GM18867 (cell line): Measurements from ENCODE around the gene VIL1.

Experiments
- ATAC-seq: cut with Tn5 transposase; IDR thresholded peaks from one replicate; pipeline ENCODE4 v1.9.1; 2021; ENCODE audit warnings: mild to moderate bottlenecking, moderate library complexity; ENCODE audit not compliant: unreplicated experiment

VIL1 gene

DNA sequence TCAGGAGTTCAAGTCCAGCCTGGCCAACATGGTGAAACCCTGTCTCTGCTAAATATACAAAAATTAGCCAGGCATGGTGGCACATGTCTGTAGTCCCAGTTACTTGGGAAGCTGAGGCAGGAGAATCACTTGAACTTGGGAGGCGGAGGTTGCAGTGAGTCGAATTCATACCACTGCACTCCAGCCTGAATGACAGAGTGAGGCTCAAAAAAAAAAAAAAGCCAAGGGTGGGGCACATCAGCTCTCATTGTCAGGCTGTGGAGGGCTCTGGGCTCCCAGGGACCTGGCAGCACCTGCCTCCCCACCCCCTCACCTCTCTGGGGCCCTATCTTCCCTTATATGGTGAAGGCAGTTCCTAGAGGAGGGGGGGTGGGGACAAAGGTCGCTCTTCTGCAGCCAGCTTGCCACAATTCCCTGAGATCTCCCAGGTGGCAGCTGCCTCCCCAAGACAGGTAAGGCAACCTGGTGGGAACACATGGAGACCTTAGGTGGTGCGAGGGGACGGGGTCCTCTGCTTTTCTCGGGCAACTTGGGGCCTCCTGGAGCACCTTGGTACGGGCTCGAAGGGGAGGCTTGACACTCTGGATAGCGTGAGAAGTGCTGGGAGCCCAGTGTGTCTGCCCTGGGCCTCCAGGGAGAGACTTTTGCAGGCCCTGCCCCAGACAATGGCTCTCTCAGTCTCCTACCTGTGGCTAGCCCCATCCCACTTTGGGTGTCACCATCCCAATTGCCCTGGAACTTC lies at the start of gene VIL1:
Gene VIL1 (plus strand): TSS at position 407 of the 742 bp plus-strand sequence. CDS start 4,656 bp downstream, outside the sequence.
- ATAC-seq: no peak

DNA sequence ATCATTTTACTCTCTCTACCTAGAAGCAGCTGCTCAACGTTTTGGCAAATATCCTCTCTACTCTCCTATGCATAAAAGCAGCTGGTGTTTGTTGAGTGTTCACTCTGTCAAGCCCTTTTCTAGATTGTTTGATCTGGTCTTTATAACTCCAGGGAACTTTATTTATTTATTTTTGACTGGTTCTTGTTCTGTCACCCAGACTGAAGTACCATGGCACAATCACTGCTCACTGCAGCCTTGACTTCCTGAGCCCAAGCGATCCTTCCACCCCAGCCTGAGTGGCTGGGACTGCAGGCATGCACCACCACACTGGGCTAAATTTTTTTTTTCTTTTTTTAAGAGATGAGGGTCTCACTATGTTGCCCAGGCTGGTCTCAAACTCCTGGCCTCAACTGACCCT lies 49.6 kb upstream of the VIL1 start:
- no peak for ATAC-seq

DNA sequence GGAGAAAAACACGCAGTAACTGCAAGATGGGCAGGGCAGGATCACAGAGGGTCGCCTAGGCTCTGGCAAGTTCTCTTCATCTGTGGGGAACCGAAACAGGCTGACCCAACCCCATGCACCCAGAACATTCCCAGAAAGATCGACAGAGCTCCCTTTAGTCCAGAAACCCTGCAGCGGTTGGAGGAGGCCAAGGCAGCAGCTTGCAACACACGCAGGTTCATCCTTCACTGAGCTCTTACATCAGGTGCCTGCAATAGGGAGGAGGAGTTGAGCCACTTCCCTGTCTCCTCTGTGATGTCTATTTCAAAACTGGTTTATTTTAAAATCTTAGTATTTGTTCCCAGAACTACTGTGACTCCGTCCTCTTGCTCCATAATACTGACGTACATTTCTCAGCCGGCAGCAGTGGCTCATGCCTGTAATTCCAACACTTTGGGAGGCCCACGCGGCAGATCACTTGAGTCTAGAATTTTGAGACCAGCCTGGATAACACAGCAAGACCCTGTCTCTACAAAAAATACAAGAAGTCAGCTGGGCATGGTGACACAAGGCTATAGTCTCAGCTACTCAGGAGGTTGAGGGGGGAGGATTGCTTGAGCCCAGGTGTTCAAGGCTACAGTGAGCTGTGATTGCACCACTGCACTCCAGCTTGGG lies 48.4 kb upstream of the VIL1 start:
- no peak for ATAC-seq

DNA sequence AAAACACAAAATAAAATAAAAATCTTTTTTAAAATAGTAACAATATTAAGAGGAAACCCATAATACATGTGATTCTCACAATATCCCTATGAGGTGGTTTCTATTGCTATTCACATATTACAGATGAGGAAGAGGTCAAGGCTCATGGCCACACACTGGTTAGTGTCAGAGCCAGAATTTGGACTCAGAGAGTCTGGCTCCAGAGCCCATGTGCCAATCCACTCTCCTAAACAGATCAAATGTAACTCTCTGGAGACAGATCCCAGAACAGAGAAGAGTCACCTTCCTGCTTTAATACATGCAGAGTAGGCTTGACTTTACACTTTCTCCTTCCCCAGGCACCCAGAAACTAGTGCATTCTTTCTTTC lies 47.0 kb upstream of the VIL1 start:
- ATAC-seq: no peak

DNA sequence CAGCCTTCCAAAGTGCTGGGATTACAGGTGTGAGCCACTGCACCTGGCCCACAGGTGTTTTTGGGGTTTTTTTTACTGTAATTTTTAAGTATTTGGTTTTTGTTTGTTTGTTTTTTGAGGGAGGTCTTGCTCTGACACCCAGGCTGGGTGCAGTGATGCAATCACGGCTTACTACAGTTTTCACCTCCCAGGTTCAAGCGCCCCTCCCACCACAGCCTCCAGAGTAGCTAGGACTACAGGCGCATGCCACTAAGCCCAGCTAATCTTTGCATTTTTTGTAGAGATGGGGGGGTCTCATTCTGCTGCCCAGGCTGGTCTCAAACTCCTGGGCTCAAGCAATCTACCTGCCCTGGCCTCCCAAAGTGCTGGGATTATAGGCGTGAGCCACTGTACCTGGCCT lies 44.1 kb upstream of the VIL1 start:
- ATAC-seq: no peak

DNA sequence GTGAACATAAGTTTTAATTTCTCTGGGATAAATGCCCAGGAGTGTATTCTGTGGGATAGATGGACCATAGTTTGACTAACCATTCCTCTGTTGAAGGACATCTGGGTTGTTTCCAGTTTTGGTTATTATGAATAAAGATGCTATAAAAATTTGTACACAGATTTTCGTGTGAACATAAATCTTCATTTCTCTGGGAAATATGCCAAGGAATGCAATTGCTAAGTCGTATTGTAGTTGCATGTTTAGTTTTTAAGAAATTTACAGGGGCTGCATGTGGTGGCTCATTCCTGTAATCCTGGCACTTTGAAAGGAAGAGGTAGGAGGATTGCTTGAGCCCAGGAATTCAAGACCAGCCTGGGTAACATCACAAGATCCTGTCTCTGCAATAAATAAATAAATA lies 43.7 kb upstream of the VIL1 start:
- no peak for ATAC-seq

DNA sequence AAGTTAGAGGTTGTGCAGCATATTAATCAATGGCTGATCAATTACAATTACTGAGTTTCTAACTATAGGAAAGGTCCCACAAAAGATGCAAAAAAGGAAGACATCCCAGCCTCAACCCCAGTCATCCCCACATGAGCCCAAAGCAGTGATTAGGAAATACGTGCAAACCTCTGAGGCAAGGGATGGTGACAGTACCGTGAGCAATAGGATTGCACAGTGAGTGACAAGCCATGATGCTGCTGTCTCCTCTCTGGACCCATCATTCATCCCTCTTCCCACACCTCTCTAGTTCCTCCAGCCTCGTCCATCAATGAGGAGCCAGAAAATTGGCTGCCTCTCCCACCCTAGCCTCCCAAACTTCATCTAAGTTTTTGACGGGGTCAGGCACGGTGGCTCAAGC lies 40.9 kb upstream of the VIL1 start:
- ATAC-seq: no peak

DNA sequence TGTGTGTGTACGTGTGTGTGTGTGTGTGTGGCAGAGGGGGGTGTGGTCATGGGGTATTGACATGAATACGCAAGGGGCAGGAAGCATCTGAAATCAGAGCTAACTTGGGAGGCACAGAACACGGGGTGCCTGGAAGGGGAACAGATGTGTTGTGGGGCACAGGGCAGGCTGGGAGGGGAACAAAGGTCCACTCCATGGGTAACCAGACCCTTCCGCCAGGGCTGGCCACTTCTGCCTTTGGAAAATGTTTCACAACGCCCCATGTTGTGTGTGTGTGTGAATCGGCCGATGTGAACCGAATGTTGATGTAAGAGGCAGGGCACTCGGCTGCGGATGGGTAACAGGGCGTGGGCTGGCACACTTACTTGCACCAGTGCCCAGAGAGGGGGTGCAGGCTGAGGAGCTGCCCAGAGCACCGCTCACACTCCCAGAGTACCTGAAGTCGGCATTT lies 37.0 kb upstream of the VIL1 start, which contains the start of gene SLC11A1:
Gene SLC11A1 (plus strand): TSS at position 358 of the 451 bp plus-strand sequence. CDS start 96 bp downstream, outside the sequence.
- ATAC-seq: no peak

DNA sequence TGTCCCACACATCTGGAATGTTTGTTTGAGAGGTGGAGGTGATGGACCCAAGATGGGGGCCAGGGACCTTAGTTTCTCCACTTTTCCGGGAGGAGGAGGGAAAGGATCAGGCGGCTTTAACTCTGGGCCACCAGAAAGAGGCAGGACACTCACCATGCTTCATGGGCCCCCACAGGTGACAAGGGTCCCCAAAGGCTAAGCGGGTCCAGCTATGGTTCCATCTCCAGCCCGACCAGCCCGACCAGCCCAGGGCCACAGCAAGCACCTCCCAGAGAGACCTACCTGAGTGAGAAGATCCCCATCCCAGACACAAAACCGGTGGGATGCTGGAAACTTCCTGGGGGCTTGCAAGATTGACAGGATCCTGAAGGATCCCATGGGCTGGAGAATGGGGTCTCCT lies 36.1 kb upstream of the VIL1 start:
- ATAC-seq: no peak

DNA sequence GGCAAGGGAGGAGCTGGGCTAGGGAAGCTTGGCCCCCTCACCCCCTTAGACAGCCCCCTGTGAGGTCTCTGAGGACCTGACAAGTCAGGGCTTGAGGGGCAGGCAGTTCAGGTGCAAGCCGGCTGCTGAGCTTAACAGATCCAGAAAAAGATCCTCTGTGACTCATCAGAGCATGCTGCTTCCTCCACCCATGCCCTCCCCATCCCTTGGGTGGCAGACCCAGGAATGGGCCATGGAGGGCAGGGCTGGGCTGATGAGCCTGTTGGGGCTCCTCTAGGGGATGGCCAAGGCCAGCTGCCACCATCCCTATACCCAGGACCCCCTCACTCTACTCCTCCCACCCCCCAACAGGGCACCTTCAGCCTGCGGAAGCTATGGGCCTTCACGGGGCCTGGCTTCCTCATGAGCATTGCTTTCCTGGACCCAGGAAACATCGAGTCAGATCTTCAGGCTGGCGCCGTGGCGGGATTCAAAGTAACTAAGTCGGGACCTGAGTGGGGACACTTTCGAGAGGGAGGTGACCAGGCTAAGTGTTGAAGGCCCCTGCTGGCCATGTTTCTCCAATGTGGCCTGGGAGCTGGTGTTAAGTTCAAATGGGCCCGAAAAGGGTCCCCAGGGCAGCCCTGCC lies 34.9 kb upstream of the VIL1 start:
- no peak for ATAC-seq

DNA sequence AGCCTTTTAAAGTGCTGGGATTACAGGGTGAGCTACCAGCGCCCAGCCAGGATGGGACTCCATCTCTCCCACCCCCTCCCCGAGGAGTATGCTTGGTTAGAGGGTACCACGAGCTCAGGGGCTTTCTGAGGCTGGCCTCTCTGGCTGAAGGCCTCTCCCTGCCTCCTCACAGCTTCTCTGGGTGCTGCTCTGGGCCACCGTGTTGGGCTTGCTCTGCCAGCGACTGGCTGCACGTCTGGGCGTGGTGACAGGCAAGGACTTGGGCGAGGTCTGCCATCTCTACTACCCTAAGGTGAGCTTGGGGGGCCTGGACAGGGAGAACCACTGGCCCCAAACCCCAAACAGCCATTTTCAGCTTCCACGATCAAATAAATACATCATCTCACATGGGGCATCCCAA lies 33.9 kb upstream of the VIL1 start:
- no peak for ATAC-seq

DNA sequence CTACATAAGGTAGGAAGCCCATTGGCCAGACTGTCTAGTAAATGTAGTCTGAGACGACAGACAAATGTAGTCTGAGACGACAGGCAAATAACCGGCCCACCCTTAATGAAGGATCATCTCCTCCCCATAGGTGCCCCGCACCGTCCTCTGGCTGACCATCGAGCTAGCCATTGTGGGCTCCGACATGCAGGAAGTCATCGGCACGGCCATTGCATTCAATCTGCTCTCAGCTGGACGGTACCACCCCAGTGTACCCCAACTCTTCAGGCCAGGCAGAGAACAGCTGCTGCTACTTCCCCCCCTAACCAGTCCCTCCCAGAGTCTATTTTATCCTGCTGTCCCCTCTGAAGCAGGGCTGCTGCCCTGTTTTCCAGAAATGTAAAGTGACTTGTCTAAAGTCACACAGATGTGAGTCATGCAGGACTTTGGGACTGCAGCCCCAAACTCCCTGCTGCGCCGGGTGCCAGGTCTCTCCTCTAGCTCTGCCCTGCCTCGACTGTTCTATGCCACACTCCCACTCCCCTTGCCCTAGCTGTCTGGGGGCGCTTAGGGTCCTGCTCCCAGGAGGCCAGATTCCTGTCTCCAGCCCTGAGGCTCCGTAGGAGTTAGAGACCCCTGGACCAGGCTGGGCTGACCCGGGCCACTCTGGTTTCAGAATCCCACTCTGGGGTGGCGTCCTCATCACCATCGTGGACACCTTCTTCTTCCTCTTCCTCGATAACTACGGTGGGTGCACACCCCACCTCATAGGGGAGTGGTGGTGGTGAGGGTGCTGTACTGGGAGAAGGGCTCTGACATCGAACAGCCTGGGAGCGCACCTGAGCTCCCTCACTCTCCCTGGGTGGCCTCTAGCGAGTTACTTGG lies 32.2 kb upstream of the VIL1 start:
- ATAC-seq: no peak

DNA sequence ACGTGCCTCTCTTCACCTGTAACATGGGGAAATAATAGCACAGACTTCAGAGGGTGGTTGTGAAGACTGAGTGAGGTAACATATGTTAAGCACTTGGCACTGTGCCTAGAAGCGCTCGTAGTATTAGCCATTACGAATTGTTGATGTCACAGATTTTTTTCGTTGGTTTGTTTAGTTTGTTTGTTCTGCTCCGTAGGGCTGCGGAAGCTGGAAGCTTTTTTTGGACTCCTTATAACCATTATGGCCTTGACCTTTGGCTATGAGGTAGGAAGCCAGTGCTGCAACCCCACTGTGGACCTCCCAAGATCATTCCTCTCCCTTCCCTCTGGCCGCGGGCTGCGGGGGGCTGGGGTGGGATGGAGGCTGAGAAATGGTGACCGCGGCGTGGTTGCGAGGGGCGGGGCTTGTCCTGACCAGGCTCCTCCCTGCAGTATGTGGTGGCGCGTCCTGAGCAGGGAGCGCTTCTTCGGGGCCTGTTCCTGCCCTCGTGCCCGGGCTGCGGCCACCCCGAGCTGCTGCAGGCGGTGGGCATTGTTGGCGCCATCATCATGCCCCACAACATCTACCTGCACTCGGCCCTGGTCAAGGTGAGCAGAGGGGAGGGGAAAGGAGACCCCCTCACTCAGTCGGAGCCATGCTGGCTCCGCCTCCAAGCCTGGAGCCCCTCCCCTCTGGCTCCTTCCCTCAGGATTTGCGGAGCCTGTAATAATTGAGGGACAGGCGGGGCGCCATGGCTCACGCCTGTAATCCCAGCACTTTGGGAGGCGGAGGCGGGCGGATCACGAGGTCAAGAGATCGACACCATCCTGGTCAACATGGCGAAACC lies 31.3 kb upstream of the VIL1 start:
- ATAC-seq: no peak

DNA sequence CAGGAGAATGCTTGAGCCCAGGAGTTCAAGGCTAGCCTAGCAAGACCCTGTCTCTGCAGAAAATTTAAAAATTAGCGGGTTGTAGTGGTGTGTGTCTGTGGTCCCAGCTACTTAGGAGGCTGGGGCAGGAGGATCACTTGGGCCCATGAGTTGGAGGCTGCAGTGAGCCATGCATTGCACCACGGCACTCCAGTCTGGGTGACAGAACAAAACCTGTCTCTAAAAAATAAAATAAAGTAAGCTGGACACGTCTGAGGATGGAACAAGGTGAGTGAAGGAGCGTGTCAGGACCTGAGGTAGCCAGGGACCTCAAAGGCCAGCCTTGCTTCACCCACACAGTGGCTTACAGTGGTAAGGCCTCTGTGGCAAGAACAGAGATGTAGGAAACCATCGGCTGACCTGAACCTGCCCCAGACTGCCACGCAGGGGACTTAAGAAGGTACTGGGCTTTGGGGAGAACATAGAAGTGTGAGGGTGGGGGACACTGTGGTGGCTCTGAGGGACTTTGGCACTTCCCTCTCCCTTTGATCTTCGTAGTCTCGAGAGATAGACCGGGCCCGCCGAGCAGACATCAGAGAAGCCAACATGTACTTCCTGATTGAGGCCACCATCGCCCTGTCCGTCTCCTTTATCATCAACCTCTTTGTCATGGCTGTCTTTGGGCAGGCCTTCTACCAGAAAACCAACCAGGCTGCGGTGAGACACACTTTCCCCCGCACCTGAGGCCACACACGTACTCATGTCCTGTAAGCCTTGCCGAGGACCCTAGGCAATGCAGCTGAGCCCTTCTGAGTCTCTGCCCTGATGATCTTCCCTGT lies 29.4 kb upstream of the VIL1 start:
- ATAC-seq: no peak

DNA sequence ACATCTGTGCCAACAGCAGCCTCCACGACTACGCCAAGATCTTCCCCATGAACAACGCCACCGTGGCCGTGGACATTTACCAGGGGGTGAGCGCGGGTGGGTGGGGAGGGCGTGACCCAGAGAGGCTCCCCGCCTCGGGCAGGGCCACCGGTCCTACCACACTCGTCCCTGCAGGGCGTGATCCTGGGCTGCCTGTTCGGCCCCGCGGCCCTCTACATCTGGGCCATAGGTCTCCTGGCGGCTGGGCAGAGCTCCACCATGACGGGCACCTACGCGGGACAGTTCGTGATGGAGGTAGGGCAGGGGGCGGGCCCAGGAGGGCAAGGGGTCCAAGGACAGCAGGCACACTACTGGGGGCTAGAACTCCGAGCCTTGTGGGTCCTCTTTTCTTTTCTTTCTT lies 27.7 kb upstream of the VIL1 start:
- ATAC-seq: no peak

DNA sequence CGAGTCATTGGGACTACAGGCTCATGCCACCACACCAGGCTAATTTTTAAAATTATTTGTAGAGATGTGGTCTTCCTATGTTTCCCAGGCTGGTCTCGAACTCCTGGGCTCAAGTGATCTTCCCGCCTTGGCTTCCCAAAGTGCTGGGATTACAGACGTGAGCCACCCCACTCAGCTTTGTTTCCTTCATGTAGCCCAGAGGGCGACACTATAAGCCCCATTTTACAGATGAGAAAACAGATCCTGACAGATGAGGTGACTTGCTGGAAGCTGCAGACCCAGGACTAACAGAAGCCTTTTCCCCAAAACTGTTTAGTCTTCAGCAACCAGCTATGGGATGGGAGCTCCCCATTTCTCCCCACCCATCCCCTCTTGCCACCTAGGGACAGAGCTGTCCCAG lies 26.5 kb upstream of the VIL1 start:
- no peak for ATAC-seq

DNA sequence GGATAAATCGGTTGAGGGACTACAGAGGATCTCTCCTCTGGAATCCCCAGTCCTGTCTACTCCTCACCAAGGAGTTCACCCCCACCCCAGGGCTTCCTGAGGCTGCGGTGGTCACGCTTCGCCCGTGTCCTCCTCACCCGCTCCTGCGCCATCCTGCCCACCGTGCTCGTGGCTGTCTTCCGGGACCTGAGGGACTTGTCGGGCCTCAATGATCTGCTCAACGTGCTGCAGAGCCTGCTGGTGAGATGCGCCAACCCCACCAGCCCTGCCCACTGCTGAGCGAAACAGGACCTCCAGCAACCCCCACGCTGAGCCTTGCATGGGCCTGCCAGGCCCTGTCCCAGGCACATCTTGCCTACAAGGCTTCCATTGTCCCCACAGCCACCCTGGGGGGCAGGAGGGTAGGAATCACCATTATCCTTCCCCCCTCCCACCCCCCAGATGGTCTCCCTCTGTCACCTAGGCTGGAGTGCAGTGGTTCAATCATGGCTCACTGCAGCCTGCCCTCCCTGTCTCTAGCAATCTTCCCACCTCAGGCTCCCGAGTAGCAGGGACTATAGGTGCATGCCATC lies 25.9 kb upstream of the VIL1 start:
- ATAC-seq: no peak

DNA sequence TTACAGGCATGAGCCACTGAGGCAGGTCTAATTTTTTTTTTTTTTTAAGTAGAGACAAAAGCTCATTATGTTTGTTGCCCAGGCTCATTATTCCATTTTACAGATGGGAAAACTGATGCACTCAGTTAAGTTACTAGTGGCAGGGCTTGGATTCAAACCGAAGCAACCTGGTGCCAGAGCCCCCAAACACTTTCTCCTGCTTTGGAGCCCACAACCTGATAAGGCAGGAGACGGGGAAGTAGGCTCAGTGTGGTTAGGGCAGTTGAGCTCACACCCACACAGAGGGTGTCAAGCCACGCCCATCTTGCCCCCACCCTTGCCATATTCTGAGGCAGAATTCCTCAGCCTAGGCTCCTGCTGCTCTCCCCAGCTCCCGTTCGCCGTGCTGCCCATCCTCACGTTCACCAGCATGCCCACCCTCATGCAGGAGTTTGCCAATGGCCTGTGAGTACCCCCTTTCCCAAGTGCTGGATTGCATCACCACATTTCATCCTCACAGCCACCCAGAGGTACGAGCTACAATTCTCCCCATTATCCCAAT lies 25.1 kb upstream of the VIL1 start:
- no peak for ATAC-seq
